OCI-LY7 (cell line): ENCODE data around the gene CHD3. TPM values are rescaled to one million over a fixed set of nuclear protein-coding genes. Genes with fewer than 3 reads are reported as not detected.
A peak's percentile ranks its signal among the peaks of the same experiment; 100 is the strongest.

Source experiments
- BruUV-seq: library from RNA; stranded (reverse); fragments of 400-500 nt; replicated peaks from 2 replicates; lab custom pipeline; 2021; lab: Mats Ljungman, UMichigan
- CTCF ChIA-PET: fragments of 300-600 bp; sonication (Branson Sonifier 250); formaldehyde crosslinking; loops from one replicate; lab custom pipeline; 2022; ENCODE audit warnings: antibody characterized with exemption; ENCODE audit not compliant: unreplicated experiment; lab: Charles Lee
- POLR2A ChIA-PET: fragments of 300-600 bp; sonication (Branson Sonifier 250); formaldehyde crosslinking; loops from one replicate; lab custom pipeline; 2022; ENCODE audit warnings: antibody characterized with exemption; lab: Charles Lee
- DNase-seq: peaks from one replicate; pipeline ENCODE4 v3.0.0-alpha.2; 2015; ENCODE audit warnings: low spot score
- H2AFZ ChIP-seq: fragments of 200-600 bp; sonication (generic), shearing (Covaris generic); 2 replicates; pipeline ENCODE4 v1.6.1; 2014; ENCODE audit warnings: mild to moderate bottlenecking, antibody characterized with exemption, low read length, moderate library complexity
- H3K27ac ChIP-seq: fragments of 200-600 bp; sonication (generic); 2 replicates; pipeline ENCODE4 v1.5.1; 2014; ENCODE audit warnings: mixed run types, low read depth, mild to moderate bottlenecking, moderate library complexity, low read length, inconsistent platforms; ENCODE audit not compliant: poor library complexity, severe bottlenecking
- H3K36me3 ChIP-seq: fragments of 200-600 bp; sonication (generic); 2 replicates; pipeline ENCODE4 v1.6.1; 2014; ENCODE audit warnings: mild to moderate bottlenecking, antibody characterized with exemption, low read length, moderate library complexity, mixed read lengths; ENCODE audit not compliant: insufficient read depth
- H3K4me1 ChIP-seq: fragments of 200-600 bp; sonication (generic); 2 replicates; pipeline ENCODE4 v1.5.1; 2014; ENCODE audit warnings: mild to moderate bottlenecking, low read length; ENCODE audit not compliant: insufficient read depth, poor library complexity, severe bottlenecking
- H3K4me2 ChIP-seq: fragments of 200-600 bp; sonication (generic); 2 replicates; pipeline ENCODE4 v1.6.1; 2014; ENCODE audit warnings: mild to moderate bottlenecking, low read length
- H3K4me3 ChIP-seq: fragments of 200-600 bp; sonication (generic); 2 replicates; pipeline ENCODE4 v1.5.1; 2014; ENCODE audit warnings: mild to moderate bottlenecking, low read depth, low read length; ENCODE audit not compliant: poor library complexity, severe bottlenecking
- H3K79me2 ChIP-seq: fragments of 200-600 bp; sonication (generic); 2 replicates; pipeline ENCODE4 v1.6.1; 2016; ENCODE audit warnings: low read depth, mild to moderate bottlenecking, low read length, moderate library complexity, mixed read lengths; ENCODE audit not compliant: insufficient read depth
- H3K9me2 ChIP-seq: fragments of 200-600 bp; sonication (generic); 2 replicates; pipeline ENCODE4 v1.6.1; 2016; ENCODE audit warnings: mild to moderate bottlenecking, low read length, mixed read lengths; ENCODE audit not compliant: insufficient read depth
- H3K9me3 ChIP-seq: fragments of 200-600 bp; sonication (generic); 2 replicates; pipeline ENCODE4 v1.6.1; 2014; ENCODE audit warnings: mild to moderate bottlenecking, mixed run types, low read length, mixed read lengths
- H4K20me1 ChIP-seq: fragments of 200-600 bp; sonication (generic); 2 replicates; pipeline ENCODE4 v1.6.1; 2014; ENCODE audit warnings: mild to moderate bottlenecking, antibody characterized with exemption, low read length, moderate library complexity, mixed read lengths; ENCODE audit not compliant: insufficient read depth
- EZH2phosphoT487 ChIP-seq: fragments of 200-600 bp; sonication (generic); IDR thresholded peaks from 2 replicates; pipeline ENCODE4 v1.6.1; 2018; ENCODE audit warnings: low read depth, borderline replicate concordance, mild to moderate bottlenecking, mixed run types, antibody characterized with exemption, low read length, moderate library complexity, mixed read lengths
- intact Hi-C: fragments of 100-400 bp; cut with micrococcal nuclease; formaldehyde crosslinking; loops from one replicate; pipeline ENCODE4 v1.10.0; 2022; ENCODE audit not compliant: unreplicated experiment
- total RNA-seq, 2 experiments: library from RNA; depleted of rRNA in 1 of 2; stranded (reverse); fragments of >200 nt in 1 of 2; shearing (Covaris generic) in 1 of 2; gene quantifications; 2 replicates each; pipeline ENCODE4 v1.2.3, GENCODE V29; 2014 to 2022
- TF ChIP-seq, protein P1 (sequence below): fragments of 200-600 bp; sonication (generic); conservative IDR thresholded peaks from 2 replicates; pipeline ENCODE4 v1.5.1; 2014; ENCODE audit warnings: mild to moderate bottlenecking, antibody characterized with exemption, low read length, moderate library complexity, mixed read lengths

CHD3 gene
- total RNA-seq, 2 experiments from 2014 or later, result 42.5 to 126 TPM

- TF ChIP-seq, protein P1, sequence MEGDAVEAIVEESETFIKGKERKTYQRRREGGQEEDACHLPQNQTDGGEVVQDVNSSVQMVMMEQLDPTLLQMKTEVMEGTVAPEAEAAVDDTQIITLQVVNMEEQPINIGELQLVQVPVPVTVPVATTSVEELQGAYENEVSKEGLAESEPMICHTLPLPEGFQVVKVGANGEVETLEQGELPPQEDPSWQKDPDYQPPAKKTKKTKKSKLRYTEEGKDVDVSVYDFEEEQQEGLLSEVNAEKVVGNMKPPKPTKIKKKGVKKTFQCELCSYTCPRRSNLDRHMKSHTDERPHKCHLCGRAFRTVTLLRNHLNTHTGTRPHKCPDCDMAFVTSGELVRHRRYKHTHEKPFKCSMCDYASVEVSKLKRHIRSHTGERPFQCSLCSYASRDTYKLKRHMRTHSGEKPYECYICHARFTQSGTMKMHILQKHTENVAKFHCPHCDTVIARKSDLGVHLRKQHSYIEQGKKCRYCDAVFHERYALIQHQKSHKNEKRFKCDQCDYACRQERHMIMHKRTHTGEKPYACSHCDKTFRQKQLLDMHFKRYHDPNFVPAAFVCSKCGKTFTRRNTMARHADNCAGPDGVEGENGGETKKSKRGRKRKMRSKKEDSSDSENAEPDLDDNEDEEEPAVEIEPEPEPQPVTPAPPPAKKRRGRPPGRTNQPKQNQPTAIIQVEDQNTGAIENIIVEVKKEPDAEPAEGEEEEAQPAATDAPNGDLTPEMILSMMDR, result no peak
- no peak for TF ChIP-seq EZH2phosphoT487
- ChIA-PET CTCF (no interaction called here), POLR2A (interaction anchor here (1.3 kb wide), 1 partner anchor 25 kb away, joined by 3 read pairs; no protein-coding TSS in a partner anchor)
- H3K9me2 ChIP-seq, result no peaks in the 10 kb centered on the region
- H2AFZ ChIP-seq, result no peak overlapping the region
- H3K9me3 ChIP-seq, result no peaks in the 10 kb centered on the region
- DNase-seq, result peak; percentile 32
- intact Hi-C loops, result loop anchor here (5.0 kb wide), 1 partner anchor 233 kb away; the partner anchor contains the start of gene ALOXE3
- peak overlapping the region; percentile 95 for H3K4me3 ChIP-seq
- H3K36me3 ChIP-seq, result peaks cover 34% of the 10 kb centered on the region
- BruUV-seq, result no TSS peak
- H3K4me2 ChIP-seq, result no peak overlapping the region; the same call in 1 of the 2 replicates
- 0 out of 2 replicates have a peak, but pooled peaks cover 5% of the 10 kb centered on the region for H4K20me1 ChIP-seq
- H3K79me2 ChIP-seq, result peaks cover 64% of the 10 kb centered on the region
- H3K4me1 ChIP-seq, result peaks cover 56% of the 10 kb centered on the region
- H3K27ac ChIP-seq, result peak overlapping the region; percentile 90
Observed at GRCh38 chr17:7884581-7885366, 3.8 kb upstream of the CHD3 start.

GRCh38 chr17:7885367-7886226 lies 3.0 kb upstream of the CHD3 start:
- Histone ChIP-seq H2AFZ (peak overlapping the region; percentile 21), H3K27ac (peak overlapping the region; percentile 90), H3K9me3 (no peaks in the 10 kb centered on the region), H3K4me3 (peak overlapping the region; percentile 95), H4K20me1 (0 out of 2 replicates have a peak, but pooled peaks cover 5% of the 10 kb centered on the region), H3K4me2 (peak overlapping the region; percentile 97), H3K4me1 (peaks cover 48% of the 10 kb centered on the region), H3K79me2 (peaks cover 61% of the 10 kb centered on the region), H3K9me2 (no peaks in the 10 kb centered on the region), H3K36me3 (peaks cover 34% of the 10 kb centered on the region)
- CTCF ChIA-PET, result no interaction called here
- intact Hi-C loops, result loop anchor here (1.0 to 5.0 kb wide), 3 partner anchors 27 to 232 kb away; partner anchors contain the start of gene ALOXE3
- no peak for TF ChIP-seq EZH2phosphoT487
- TF ChIP-seq, protein P1, result no peak
- no TSS peak for BruUV-seq
- peak; percentile 68 for DNase-seq
- POLR2A ChIA-PET, result interaction anchor here (0.9 to 1.3 kb wide), 3 partner anchors 26 to 234 kb away, joined by 3 to 5 read pairs (median 3); no protein-coding TSS in a partner anchor
